K562 (cell line): ENCODE measurements around the gene MYOM3. TPM values are rescaled to one million over a fixed set of nuclear protein-coding genes. Genes with fewer than 3 reads are reported as not detected.

Source experiments
- ATAC-seq: fragments of 200-7000 bp; cut with Tn5 transposase; 3 replicates; pipeline ENCODE4 v1.9.1; 2020; ENCODE audit warnings: moderate library complexity
- BruUV-seq: library from RNA; stranded (reverse); fragments of 400-500 nt; replicated peaks from 2 replicates; lab custom pipeline; 2021; lab: Mats Ljungman, UMichigan
- CTCF ChIA-PET: fragments of 300-600 bp; formaldehyde crosslinking; extraction: SDS; loops from one replicate; lab custom pipeline; 2021; ENCODE audit warnings: low intra/inter-chr PET ratio; lab: Yijun Ruan, JAX
- POLR2A ChIA-PET: fragments of 300-600, 350-650 bp; sonication (Branson Sonifier 250); formaldehyde crosslinking; extraction: SDS; loops from one replicate; lab custom pipeline; 2021; ENCODE audit warnings: antibody characterized with exemption, inconsistent platforms; lab: Yijun Ruan, JAX
- DNase-seq, 4 experiments: peaks; one replicate each; pipeline versions ENCODE4 v3.0.0 to v3.0.0-alpha.2; 2011 to 2018; ENCODE audit warnings: low spot score in 3 of 4, mixed read lengths in 3 of 4; ENCODE audit errors: extremely low read depth in 1 of 4
- FAIRE-seq: peaks from 2 replicates; lab custom pipeline; 2011; peaks lifted over from hg19 to GRCh38; lab: Jason Lieb, UNC
- H2AFZ ChIP-seq: 2 replicates; pipeline ENCODE4 v1.6.0; 2011; ENCODE audit warnings: low read depth, low read length, control low read depth, inconsistent platforms
- H3K27ac ChIP-seq: fragments of 200-600 bp; 3 replicates; pipeline ENCODE4 v1.8.0; 2011; ENCODE audit warnings: low read depth, mild to moderate bottlenecking, control low read depth, inconsistent platforms, low read length, moderate library complexity, mixed read lengths; ENCODE audit errors: extremely low read depth
- H3K27me3 ChIP-seq, 2 experiments: fragments of 300-600 bp in 1 of 2; 2 replicates in 1 of 2; 3 replicates in 1 of 2; pipeline versions ENCODE4 v1.6.0 to v1.8.0; 2011; ENCODE audit warnings: inconsistent platforms in 2 of 2, low read length in 2 of 2, mild to moderate bottlenecking in 1 of 2, mixed read lengths in 1 of 2, moderate library complexity in 1 of 2; ENCODE audit not compliant: control insufficient read depth in 2 of 2, insufficient read depth in 2 of 2
- H3K36me3 ChIP-seq: fragments of 300-600 bp; 3 replicates; pipeline ENCODE4 v1.8.0; 2011; ENCODE audit warnings: mild to moderate bottlenecking, low read length, inconsistent platforms; ENCODE audit not compliant: control insufficient read depth, insufficient read depth
- H3K4me1 ChIP-seq, 2 experiments: fragments of 200-600 bp in 1 of 2; replicated peaks in 1 of 2; 2 replicates in 1 of 2; 3 replicates in 1 of 2; pipeline versions ENCODE4 v1.5.1 to v1.8.0; 2011; ENCODE audit warnings: inconsistent platforms in 2 of 2, low read length in 2 of 2, mild to moderate bottlenecking in 1 of 2, mixed read lengths in 1 of 2, moderate library complexity in 1 of 2; ENCODE audit not compliant: control insufficient read depth in 2 of 2, insufficient read depth in 2 of 2
- H3K4me2 ChIP-seq: 2 replicates; pipeline ENCODE4 v1.6.1; 2011; ENCODE audit warnings: low read length, control low read depth, inconsistent platforms, mixed read lengths; ENCODE audit not compliant: insufficient read depth
- H3K4me3 ChIP-seq: fragments of 200-600 bp; sonication (generic), shearing (Covaris generic); 2 replicates; pipeline ENCODE4 v1.5.1; 2016; ENCODE audit warnings: control low read depth, inconsistent platforms
- H3K79me2 ChIP-seq: fragments of 200-600 bp; 3 replicates; pipeline ENCODE4 v1.8.0; 2011; ENCODE audit warnings: low read length, inconsistent platforms; ENCODE audit not compliant: control insufficient read depth, insufficient read depth
- H3K9ac ChIP-seq, 2 experiments: 2 replicates each; pipeline versions ENCODE4 v1.6.0 to v1.6.1; 2011; ENCODE audit warnings: low read depth in 2 of 2, low read length in 2 of 2, control low read depth in 1 of 2, inconsistent platforms in 1 of 2, mild to moderate bottlenecking in 1 of 2, mixed read lengths in 1 of 2; ENCODE audit not compliant: insufficient read depth in 1 of 2
- H3K9me1 ChIP-seq: one replicate; pipeline ENCODE4 v1.6.0; 2011; ENCODE audit warnings: inconsistent platforms, mild to moderate bottlenecking, low read length, moderate library complexity; ENCODE audit not compliant: control insufficient read depth, insufficient read depth
- H3K9me3 ChIP-seq: replicated peaks from 2 replicates; pipeline ENCODE4 v1.5.1; 2011; ENCODE audit warnings: low read depth, low read length, inconsistent platforms; ENCODE audit not compliant: control insufficient read depth, insufficient read depth
- H4K20me1 ChIP-seq: replicated peaks from 2 replicates; pipeline ENCODE4 v1.6.1; 2011; ENCODE audit warnings: low read length, inconsistent platforms, mixed read lengths; ENCODE audit not compliant: control insufficient read depth, insufficient read depth
- ARID4B ChIP-seq: sonication (generic); formaldehyde crosslinking; IDR thresholded peaks from 2 replicates; pipeline ENCODE4 v1.8.0; 2022; ENCODE audit warnings: mild to moderate bottlenecking, missing genetic modification reagents
- GMEB1 ChIP-seq: fragments of 250-450 bp; sonication (Bioruptor Pico); IDR thresholded peaks from 2 replicates; pipeline ENCODE4 v1.4.0; 2020; ENCODE audit warnings: mild to moderate bottlenecking
- ZNF274 ChIP-seq: IDR thresholded peaks from 2 replicates; pipeline ENCODE4 v1.6.1; 2011; ENCODE audit warnings: low read depth, mild to moderate bottlenecking, low read length, moderate library complexity, borderline replicate concordance
- WGBS: fragments of 100-300 bp; shearing (Covaris generic); methylation state at CpG from one replicate; pipeline ENCODE4 v1.1.6; 2016; ENCODE audit warnings: low coverage, mixed read lengths; ENCODE audit not compliant: insufficient coverage; ENCODE audit errors: missing lambda C conversion rate; 5-methylcytosine and 5-hydroxymethylcytosine counted together
- in situ Hi-C: fragments of 300-500 bp; cut with MboI; formaldehyde crosslinking; loops from 4 replicates; pipeline ENCODE4 v1.15.0; 2018; ENCODE audit warnings: inconsistent platforms, mixed read lengths
- intact Hi-C: fragments of 100-400 bp; cut with micrococcal nuclease; formaldehyde crosslinking; loops from 2 replicates; pipeline ENCODE4 v1.14.2; 2022
- polyA plus RNA-seq, 8 experiments: library from polyadenylated mRNA; depleted of rRNA in 4 of 8; stranded (reverse) in 5 of 8; unstranded in 3 of 8; fragments of >200 nt; fragmentation: Nextera tagmentation in 2 of 8; fragmentation: Illumina TruSeq in 1 of 8; extraction: Ambion mirVana in 2 of 8; extraction: Trizol in 1 of 8; gene quantifications; 2 replicates each; pipeline versions ENCODE4 v1.2.1 to v1.2.3, GENCODE V29; 2011 to 2014; ENCODE audit warnings: inconsistent platforms in 1 of 8, missing spikeins in 1 of 8
- total RNA-seq, 7 experiments: library from RNA; depleted of rRNA in 6 of 7; stranded (reverse); fragments of >200 nt in 6 of 7; fragmentation: Illumina TruSeq in 2 of 7; extraction: Trizol in 2 of 7; gene quantifications; 2 replicates each; pipeline versions ENCODE4 v1.2.1 to v1.2.3, GENCODE V29; 2011 to 2021; ENCODE audit warnings: low replicate concordance in 1 of 7

The MYOM3 gene
- total and polyA plus RNA-seq, 9 of the 15 experiments (the other 6 are each of a cell fraction or from before 2014, with no cell fraction given), result 0.01 TPM; not detected in 8

DNA sequence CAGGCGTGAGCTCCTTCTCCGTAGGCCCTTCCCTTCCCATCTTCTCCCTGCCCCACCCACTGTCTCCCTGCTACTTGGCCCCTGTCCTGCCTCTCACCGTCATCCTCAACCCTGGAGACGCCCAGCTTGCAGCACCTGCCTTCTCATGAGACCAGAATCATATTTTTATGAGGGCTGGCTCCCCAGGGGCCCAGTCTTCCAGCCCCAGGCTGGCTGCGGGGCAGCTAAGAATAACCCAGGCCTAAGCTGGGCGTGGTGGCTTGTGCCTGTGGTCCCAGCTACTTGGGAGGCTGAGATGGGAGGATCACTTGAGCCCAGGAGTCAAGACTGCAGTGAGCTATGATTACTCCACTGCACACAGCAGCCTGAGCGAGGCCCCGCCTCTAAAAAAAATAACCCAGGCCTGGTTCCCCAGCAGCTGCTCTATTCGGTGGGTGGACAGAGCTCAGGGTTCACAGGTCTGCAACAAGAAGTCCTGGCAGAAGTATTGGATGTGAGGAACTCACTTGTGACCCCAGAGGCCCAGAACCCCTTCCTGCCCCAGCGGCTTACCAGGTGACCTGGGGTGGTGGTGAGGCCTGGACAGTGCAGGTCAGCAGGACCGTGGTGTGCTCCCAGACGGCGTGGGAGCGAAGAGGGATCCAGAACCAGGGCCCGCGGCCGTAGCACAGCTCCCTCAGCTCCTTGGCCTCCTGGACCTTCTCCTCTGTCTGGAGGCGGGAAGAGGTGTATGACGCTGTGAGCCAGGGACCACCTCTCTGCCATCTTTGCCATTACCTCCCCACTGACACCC, 6.4 kb downstream of the MYOM3 start:
- H3K4me2 ChIP-seq, result no peak overlapping the region
- no peak for ATAC-seq
- H3K27me3 ChIP-seq, result peaks cover 27 to 65% of the 10 kb centered on the region in 2 experiments; a peak in 4 of 5 replicates
- no peaks in the 10 kb centered on the region for H3K79me2 ChIP-seq
- H3K9me3 ChIP-seq, result no peaks in the 10 kb centered on the region
- DNase-seq, result no peak
- peaks cover 2 to 30% of the 10 kb centered on the region in 2 experiments; a peak in 3 of 5 replicates for H3K4me1 ChIP-seq
- in situ Hi-C loops, result no loop called here
- CTCF ChIA-PET, result no interaction called here
- POLR2A ChIA-PET, result interaction anchor here (1.0 kb wide), 1 partner anchor 145 kb away, joined by 5 read pairs; the partner anchor contains the start of gene PNRC2
- peak overlapping the region in 1 of 2 experiments; percentile 48; a peak in 1 of 4 replicates for H3K9ac ChIP-seq
- intact Hi-C loops, result no loop called here
- 33% methylated on average over 15 of the region's 19 CpGs for WGBS
- no peaks in the 10 kb centered on the region for H3K9me1 ChIP-seq
- BruUV-seq, result no TSS peak
- H3K36me3 ChIP-seq, result no peaks in the 10 kb centered on the region
- TF ChIP-seq GMEB1 (CRISPR knock-in tag) (no peak), ZNF274 (no peak), ARID4B (CRISPR knock-in tag) (no peak)
- peaks cover 4% of the 10 kb centered on the region for H4K20me1 ChIP-seq
- no peak for FAIRE-seq
- H3K4me3 ChIP-seq, result no peak overlapping the region
- no peak overlapping the region for H2AFZ ChIP-seq
- no peak overlapping the region for H3K27ac ChIP-seq
